ENCODE results near the gene NDUFS6.

Gene NDUFS6

DNA sequence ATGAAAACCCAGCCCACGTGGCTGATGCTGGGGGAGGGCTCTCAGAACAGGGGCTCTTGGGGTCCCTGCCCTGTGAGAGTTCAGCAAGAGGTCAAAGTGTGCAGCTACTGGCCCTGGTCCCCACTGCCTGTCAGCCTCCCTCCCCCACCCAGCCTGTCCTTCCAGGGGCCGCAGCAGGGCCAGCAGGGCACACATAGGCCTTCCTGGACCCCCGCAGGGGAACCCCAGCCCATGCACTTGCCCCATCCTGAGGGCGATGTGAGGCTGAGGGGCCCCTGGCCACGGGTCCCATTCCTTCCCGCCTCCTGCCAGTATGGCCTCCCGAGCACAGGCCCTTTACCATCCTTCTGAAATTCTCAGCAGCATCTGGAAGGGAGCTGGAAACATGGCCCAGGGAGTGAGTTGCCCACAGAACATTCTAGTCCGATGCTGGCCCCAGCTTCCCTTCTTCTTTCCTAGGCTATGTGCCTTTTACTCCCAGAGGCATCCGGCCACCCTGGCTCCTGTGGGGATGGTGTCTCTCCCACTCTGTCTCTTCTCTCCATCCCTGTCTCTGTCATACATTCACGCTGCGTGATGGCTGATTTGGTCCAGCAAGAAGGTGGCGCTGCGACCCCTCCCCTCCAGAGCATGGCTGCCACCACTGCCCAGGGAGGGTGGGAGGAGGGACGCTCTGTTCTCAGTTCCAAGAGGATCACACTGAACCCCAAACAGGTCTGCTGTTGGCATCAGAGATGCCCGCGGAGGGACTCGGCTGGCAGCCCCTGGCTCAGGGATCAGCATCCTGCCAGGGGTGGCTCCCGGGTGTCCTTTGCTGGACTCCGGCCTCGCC is 21.2 kb upstream of the NDUFS6 start:
- no CpG with 5 or more reads among the region's 20 CpGs for WGBS (ENCODE audit: extremely low coverage, insufficient coverage, low lambda C conversion rate)

DNA sequence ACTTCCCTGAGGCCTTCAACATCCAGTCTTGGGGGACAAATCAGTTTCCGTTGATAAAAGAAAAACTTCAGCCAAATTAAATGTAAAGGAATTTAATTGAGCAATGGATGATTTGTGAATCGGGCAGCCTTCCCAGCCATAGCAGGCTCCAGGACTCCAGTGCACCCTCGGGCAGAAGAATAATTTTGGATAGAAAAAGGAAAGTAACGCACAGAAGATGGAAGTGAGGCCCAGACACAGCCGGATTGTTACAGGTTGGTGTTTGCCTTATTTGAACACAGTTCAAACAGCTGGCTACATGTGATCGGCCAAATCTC is 20.6 kb upstream of the NDUFS6 start:
- H4K8ac ChIP-seq (ENCODE audit: low read depth, low read length): no peak overlapping the region
- WGBS (ENCODE audit: extremely low coverage, insufficient coverage, low lambda C conversion rate): no CpG with 5 or more reads among the region's 6 CpGs

More for the DNA sequence above, 21.2 kb upstream of the NDUFS6 start:
- Histone ChIP-seq H3K4me3 (ENCODE audit: low read length) (no peak overlapping the region), H3K4me2 (ENCODE audit: low read length) (no peak overlapping the region), H2BK5ac (ENCODE audit: low read length) (no peak overlapping the region), H2BK15ac (replicated peaks; ENCODE audit: low read depth) (no peak overlapping the region), H3K79me2 (ENCODE audit: control insufficient read depth, insufficient read depth, low read length) (no peaks in the 10 kb centered on the region), H3K4ac (ENCODE audit: low read depth, low read length) (no peak overlapping the region), H3K79me1 (ENCODE audit: low read length) (no peaks in the 10 kb centered on the region), H4K8ac (ENCODE audit: low read depth, low read length) (no peak overlapping the region), H3K56ac (ENCODE audit: low read length) (no peak overlapping the region), H3K4me1 (ENCODE audit: control insufficient read depth, low read depth, low read length) (no peaks in the 10 kb centered on the region), H3K9ac (ENCODE audit: low read length) (no peak overlapping the region), H3K23ac (ENCODE audit: low read length) (no peak overlapping the region), H2BK120ac (ENCODE audit: low read depth, low read length) (no peak overlapping the region), H2AK5ac (ENCODE audit: low read length) (no peak overlapping the region), H4K5ac (ENCODE audit: low read length) (no peak overlapping the region), H3K27ac (ENCODE audit: low read depth, low read length) (no peak overlapping the region), H3K18ac (ENCODE audit: low read length) (no peak overlapping the region), H3K36me3 (ENCODE audit: control insufficient read depth, insufficient read depth, low read length) (no peaks in the 10 kb centered on the region), H3K27me3 (ENCODE audit: insufficient read depth, low read length, poor library complexity) (no peaks in the 10 kb centered on the region)
- DNase-seq: no peak

DNA sequence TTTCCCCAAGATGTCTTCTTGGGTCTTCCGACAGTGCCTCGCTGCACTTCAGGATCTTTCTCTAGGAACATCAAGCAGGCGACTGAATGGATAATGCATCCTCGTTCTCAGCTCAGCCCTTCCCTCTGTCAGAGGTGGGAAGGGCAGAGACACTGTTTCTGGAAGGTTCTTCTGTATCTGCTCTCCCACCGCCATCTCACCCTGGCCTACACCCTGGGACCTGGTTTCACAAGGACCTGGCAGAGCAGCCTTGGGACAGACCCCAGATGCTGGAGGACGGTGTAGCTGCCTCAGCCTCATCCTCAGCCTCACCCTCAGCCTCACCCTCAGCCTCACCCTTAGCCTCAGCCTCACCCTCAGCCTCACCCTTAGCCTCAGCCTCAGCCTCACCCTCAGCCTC is 20.1 kb upstream of the NDUFS6 start:
- Histone ChIP-seq H3K4me3 (ENCODE audit: low read length) (no peak overlapping the region), H3K79me1 (ENCODE audit: low read length) (no peaks in the 10 kb centered on the region), H3K23ac (ENCODE audit: low read length) (no peak overlapping the region), H3K18ac (ENCODE audit: low read length) (no peak overlapping the region), H2AK5ac (ENCODE audit: low read length) (no peak overlapping the region), H2BK5ac (ENCODE audit: low read length) (no peak overlapping the region), H3K56ac (ENCODE audit: low read length) (no peak overlapping the region), H3K4ac (ENCODE audit: low read depth, low read length) (no peak overlapping the region), H3K79me2 (ENCODE audit: control insufficient read depth, insufficient read depth, low read length) (no peaks in the 10 kb centered on the region), H3K4me2 (ENCODE audit: low read length) (no peak overlapping the region), H3K27me3 (ENCODE audit: insufficient read depth, low read length, poor library complexity) (no peaks in the 10 kb centered on the region), H3K27ac (ENCODE audit: low read depth, low read length) (no peak overlapping the region), H2BK120ac (ENCODE audit: low read depth, low read length) (no peak overlapping the region), H3K9ac (ENCODE audit: low read length) (no peak overlapping the region), H2BK15ac (replicated peaks; ENCODE audit: low read depth) (no peak overlapping the region), H4K8ac (ENCODE audit: low read depth, low read length) (no peak overlapping the region), H3K4me1 (ENCODE audit: control insufficient read depth, low read depth, low read length) (no peaks in the 10 kb centered on the region), H3K36me3 (ENCODE audit: control insufficient read depth, insufficient read depth, low read length) (no peaks in the 10 kb centered on the region), H4K5ac (ENCODE audit: low read length) (no peak overlapping the region)
- WGBS (ENCODE audit: extremely low coverage, insufficient coverage, low lambda C conversion rate): no CpG with 5 or more reads among the region's 6 CpGs
- DNase-seq: no peak

More for the DNA sequence above, 20.6 kb upstream of the NDUFS6 start:
- Histone ChIP-seq H2AK5ac (ENCODE audit: low read length) (no peak overlapping the region), H3K36me3 (ENCODE audit: control insufficient read depth, insufficient read depth, low read length) (no peaks in the 10 kb centered on the region), H3K4ac (ENCODE audit: low read depth, low read length) (no peak overlapping the region), H3K4me2 (ENCODE audit: low read length) (no peak overlapping the region), H3K79me2 (ENCODE audit: control insufficient read depth, insufficient read depth, low read length) (no peaks in the 10 kb centered on the region), H2BK5ac (ENCODE audit: low read length) (no peak overlapping the region), H3K9ac (ENCODE audit: low read length) (no peak overlapping the region), H3K79me1 (ENCODE audit: low read length) (no peaks in the 10 kb centered on the region), H3K27ac (ENCODE audit: low read depth, low read length) (no peak overlapping the region), H4K5ac (ENCODE audit: low read length) (no peak overlapping the region), H2BK15ac (replicated peaks; ENCODE audit: low read depth) (no peak overlapping the region), H3K27me3 (ENCODE audit: insufficient read depth, low read length, poor library complexity) (no peaks in the 10 kb centered on the region), H3K23ac (ENCODE audit: low read length) (no peak overlapping the region), H3K18ac (ENCODE audit: low read length) (no peak overlapping the region), H3K4me3 (ENCODE audit: low read length) (no peak overlapping the region), H3K56ac (ENCODE audit: low read length) (no peak overlapping the region), H2BK120ac (ENCODE audit: low read depth, low read length) (no peak overlapping the region), H3K4me1 (ENCODE audit: control insufficient read depth, low read depth, low read length) (no peaks in the 10 kb centered on the region)
- no peak for DNase-seq

DNA sequence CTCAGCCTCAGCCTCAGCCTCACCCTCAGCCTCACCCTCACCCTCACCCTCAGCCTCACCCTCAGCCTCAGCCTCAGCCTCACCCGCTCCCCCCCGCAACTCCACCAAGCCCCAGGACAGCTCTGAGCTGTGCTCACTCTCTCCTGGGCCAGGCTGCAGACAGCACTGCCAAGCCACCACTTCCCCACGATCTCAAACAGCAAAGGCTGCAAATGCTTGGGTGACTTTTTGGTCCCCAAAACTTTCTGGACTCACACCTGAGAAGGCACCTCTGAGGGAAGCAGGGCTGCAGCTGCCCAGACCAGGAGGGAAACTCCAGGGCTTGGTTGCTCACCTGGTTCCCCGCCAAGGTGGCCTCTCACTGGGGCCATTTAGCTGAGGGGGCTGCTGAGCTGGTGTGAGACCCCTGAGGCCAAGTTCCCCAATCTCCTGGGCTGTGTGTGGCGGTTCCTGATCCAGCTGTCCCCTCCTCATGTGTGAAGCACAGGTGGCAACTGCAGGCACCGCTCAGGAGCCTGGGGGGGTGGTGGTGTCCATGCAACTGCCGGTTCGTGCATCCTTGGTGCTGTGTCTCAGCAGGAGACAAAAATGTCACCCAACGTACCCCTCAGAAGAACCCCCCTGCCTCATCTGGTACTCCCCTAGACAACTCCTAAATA is 19.4 kb upstream of the NDUFS6 start:
- no peaks in the 10 kb centered on the region for H3K79me2 ChIP-seq (ENCODE audit: control insufficient read depth, insufficient read depth, low read length)
- H2BK120ac ChIP-seq (ENCODE audit: low read depth, low read length): no peak overlapping the region
- H2BK5ac ChIP-seq (ENCODE audit: low read length): no peak overlapping the region
- H2AK5ac ChIP-seq (ENCODE audit: low read length): no peak overlapping the region
- no peaks in the 10 kb centered on the region for H3K27me3 ChIP-seq (ENCODE audit: insufficient read depth, low read length, poor library complexity)
- H3K4ac ChIP-seq (ENCODE audit: low read depth, low read length): no peak overlapping the region
- no CpG with 5 or more reads among the region's 9 CpGs for WGBS (ENCODE audit: extremely low coverage, insufficient coverage, low lambda C conversion rate)
- H3K9ac ChIP-seq (ENCODE audit: low read length): no peak overlapping the region
- no peaks in the 10 kb centered on the region for H3K36me3 ChIP-seq (ENCODE audit: control insufficient read depth, insufficient read depth, low read length)
- H3K18ac ChIP-seq (ENCODE audit: low read length): no peak overlapping the region
- no peak for DNase-seq
- H3K4me1 ChIP-seq (ENCODE audit: control insufficient read depth, low read depth, low read length): no peaks in the 10 kb centered on the region
- no peak overlapping the region for H3K56ac ChIP-seq (ENCODE audit: low read length)
- no peak overlapping the region for H2BK15ac ChIP-seq (replicated peaks; ENCODE audit: low read depth)
- no peak overlapping the region for H3K23ac ChIP-seq (ENCODE audit: low read length)
- H3K79me1 ChIP-seq (ENCODE audit: low read length): no peaks in the 10 kb centered on the region
- H3K4me3 ChIP-seq (ENCODE audit: low read length): no peak overlapping the region
- H4K5ac ChIP-seq (ENCODE audit: low read length): no peak overlapping the region
- H3K27ac ChIP-seq (ENCODE audit: low read depth, low read length): no peak overlapping the region
- H3K4me2 ChIP-seq (ENCODE audit: low read length): no peak overlapping the region
- no peak overlapping the region for H4K8ac ChIP-seq (ENCODE audit: low read depth, low read length)

DNA sequence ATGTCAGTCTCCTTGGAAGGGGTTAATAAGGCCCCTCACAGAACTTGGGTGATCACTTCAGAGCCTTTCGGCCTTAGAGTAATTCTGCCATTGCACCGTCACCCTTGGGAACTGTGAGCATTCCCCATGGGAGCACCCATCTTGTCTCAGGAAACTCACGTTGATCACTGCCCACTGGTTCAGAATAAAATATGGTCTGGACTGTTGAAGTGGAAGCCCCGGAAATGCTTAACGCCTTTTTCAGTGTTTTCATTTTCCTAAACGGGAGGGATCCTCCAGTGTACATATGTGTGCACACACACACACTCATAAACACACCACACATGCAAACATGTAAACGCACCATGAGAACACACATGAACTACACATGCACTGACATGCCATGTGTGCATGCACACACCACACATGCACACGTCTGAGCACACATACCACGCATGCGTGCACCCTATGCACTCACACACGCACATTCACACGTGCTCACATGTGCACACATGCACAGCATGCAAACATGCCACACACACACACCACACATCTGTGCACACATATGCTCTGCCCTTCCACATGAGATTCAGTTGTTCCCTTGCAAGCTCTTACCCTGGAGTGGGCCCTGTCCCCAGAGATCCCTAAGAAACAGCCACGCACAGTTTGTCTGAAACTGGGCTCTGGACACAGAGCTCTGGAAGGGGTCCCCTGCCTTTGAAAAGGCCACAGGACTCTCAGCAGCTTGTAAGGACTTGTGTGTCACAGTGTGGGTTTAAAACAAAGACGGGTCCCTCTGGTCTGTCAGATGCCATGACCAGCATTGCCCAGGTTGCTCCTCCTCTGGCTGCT is 18.6 kb upstream of the NDUFS6 start:
- no peak overlapping the region for H4K8ac ChIP-seq (ENCODE audit: low read depth, low read length)
- H3K79me2 ChIP-seq (ENCODE audit: control insufficient read depth, insufficient read depth, low read length): no peaks in the 10 kb centered on the region
- H3K27ac ChIP-seq (ENCODE audit: low read depth, low read length): no peak overlapping the region
- no peak overlapping the region for H2BK15ac ChIP-seq (replicated peaks; ENCODE audit: low read depth)
- WGBS (ENCODE audit: extremely low coverage, insufficient coverage, low lambda C conversion rate): no CpG with 5 or more reads among the region's 14 CpGs
- no peak overlapping the region for H2AK5ac ChIP-seq (ENCODE audit: low read length)
- no peaks in the 10 kb centered on the region for H3K4me1 ChIP-seq (ENCODE audit: control insufficient read depth, low read depth, low read length)
- no peaks in the 10 kb centered on the region for H3K36me3 ChIP-seq (ENCODE audit: control insufficient read depth, insufficient read depth, low read length)
- no peak for DNase-seq
- H3K9ac ChIP-seq (ENCODE audit: low read length): no peak overlapping the region
- no peak overlapping the region for H3K18ac ChIP-seq (ENCODE audit: low read length)
- no peak overlapping the region for H3K4me3 ChIP-seq (ENCODE audit: low read length)
- H3K56ac ChIP-seq (ENCODE audit: low read length): no peak overlapping the region
- no peak overlapping the region for H2BK5ac ChIP-seq (ENCODE audit: low read length)
- H3K4ac ChIP-seq (ENCODE audit: low read depth, low read length): no peak overlapping the region
- no peak overlapping the region for H3K23ac ChIP-seq (ENCODE audit: low read length)
- H3K27me3 ChIP-seq (ENCODE audit: insufficient read depth, low read length, poor library complexity): no peaks in the 10 kb centered on the region
- H3K79me1 ChIP-seq (ENCODE audit: low read length): no peaks in the 10 kb centered on the region
- no peak overlapping the region for H2BK120ac ChIP-seq (ENCODE audit: low read depth, low read length)
- H4K5ac ChIP-seq (ENCODE audit: low read length): no peak overlapping the region
- no peak overlapping the region for H3K4me2 ChIP-seq (ENCODE audit: low read length)

Measured in mesendoderm (in vitro differentiated cells).